IMR-90 (cell line): Measurements from ENCODE around the gene TMEM252.

Experiments
- BHLHE40 ChIP-seq: fragments of 150-350 bp; IDR thresholded peaks from 2 replicates; pipeline ENCODE4 v1.6.1; 2016; ENCODE audit warnings: mild to moderate bottlenecking, low read depth, low read length
- CEBPB ChIP-seq: IDR thresholded peaks from 2 replicates; pipeline ENCODE4 v1.6.1; 2012; ENCODE audit warnings: low read depth, low read length, improper control_type of control experiment
- CTCF ChIP-seq: conservative IDR thresholded peaks from 2 replicates; pipeline ENCODE4 v1.5.1; 2012; ENCODE audit warnings: mild to moderate bottlenecking, low read depth, low read length, improper control_type of control experiment
- FOS ChIP-seq: fragments of 150-350 bp; IDR thresholded peaks from 2 replicates; pipeline ENCODE4 v1.6.1; 2016; ENCODE audit warnings: low read depth, low read length
- MXI1 ChIP-seq: IDR thresholded peaks from 2 replicates; pipeline ENCODE4 v1.6.1; 2012; ENCODE audit warnings: low read depth, mild to moderate bottlenecking, low read length, moderate library complexity, borderline replicate concordance
- POLR2A ChIP-seq: IDR thresholded peaks from 2 replicates; pipeline ENCODE4 v1.6.1; 2012; ENCODE audit warnings: mild to moderate bottlenecking, low read depth, low read length
- RCOR1 ChIP-seq: IDR thresholded peaks from 2 replicates; pipeline ENCODE4 v1.6.1; 2012; ENCODE audit warnings: mild to moderate bottlenecking, low read length, improper control_type of control experiment; ENCODE audit not compliant: insufficient replicate concordance
- RFX5 ChIP-seq: IDR thresholded peaks from 2 replicates; pipeline ENCODE4 v1.8.0; 2012; ENCODE audit warnings: low read depth, mild to moderate bottlenecking, low read length, moderate library complexity
- USF2 ChIP-seq: fragments of 150-350 bp; IDR thresholded peaks from 2 replicates; pipeline ENCODE4 v1.6.1; 2017; ENCODE audit warnings: mild to moderate bottlenecking, antibody characterized with exemption, low read length, low read depth

- TF ChIP-seq RCOR1 = no peak
- no peak for TF ChIP-seq POLR2A
- TF ChIP-seq CTCF = no peak
- no peak for TF ChIP-seq CEBPB
- no peak for TF ChIP-seq RFX5
- TF ChIP-seq BHLHE40 = no peak
- TF ChIP-seq USF2 = no peak
- no peak for TF ChIP-seq FOS
- no peak for TF ChIP-seq MXI1
Observed at GRCh38 chr9:68536876-68537615, 3.6 kb downstream of the TMEM252 start.
